ENCODE data around the gene CDKL5.

DNA sequence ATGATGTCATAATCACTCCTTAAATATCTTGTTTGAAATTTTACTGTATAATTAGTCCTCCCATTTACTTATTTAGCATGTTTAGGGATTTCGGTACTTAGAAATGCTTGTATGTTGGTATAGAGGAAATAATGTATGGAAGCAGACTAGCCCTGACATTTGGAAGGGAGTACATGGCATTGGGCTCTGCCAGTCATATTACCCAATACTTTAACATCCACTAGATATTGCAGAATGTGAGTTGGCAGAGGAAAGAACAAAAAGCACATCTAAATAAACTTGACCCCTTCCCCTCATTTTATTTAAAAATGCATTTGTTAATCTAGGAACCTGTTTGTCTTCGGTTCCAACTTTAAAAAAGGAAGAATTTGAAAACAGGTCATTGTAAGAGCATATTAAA is 168.7 kb downstream of the CDKL5 start:
- TF ChIP-seq, protein P1, sequence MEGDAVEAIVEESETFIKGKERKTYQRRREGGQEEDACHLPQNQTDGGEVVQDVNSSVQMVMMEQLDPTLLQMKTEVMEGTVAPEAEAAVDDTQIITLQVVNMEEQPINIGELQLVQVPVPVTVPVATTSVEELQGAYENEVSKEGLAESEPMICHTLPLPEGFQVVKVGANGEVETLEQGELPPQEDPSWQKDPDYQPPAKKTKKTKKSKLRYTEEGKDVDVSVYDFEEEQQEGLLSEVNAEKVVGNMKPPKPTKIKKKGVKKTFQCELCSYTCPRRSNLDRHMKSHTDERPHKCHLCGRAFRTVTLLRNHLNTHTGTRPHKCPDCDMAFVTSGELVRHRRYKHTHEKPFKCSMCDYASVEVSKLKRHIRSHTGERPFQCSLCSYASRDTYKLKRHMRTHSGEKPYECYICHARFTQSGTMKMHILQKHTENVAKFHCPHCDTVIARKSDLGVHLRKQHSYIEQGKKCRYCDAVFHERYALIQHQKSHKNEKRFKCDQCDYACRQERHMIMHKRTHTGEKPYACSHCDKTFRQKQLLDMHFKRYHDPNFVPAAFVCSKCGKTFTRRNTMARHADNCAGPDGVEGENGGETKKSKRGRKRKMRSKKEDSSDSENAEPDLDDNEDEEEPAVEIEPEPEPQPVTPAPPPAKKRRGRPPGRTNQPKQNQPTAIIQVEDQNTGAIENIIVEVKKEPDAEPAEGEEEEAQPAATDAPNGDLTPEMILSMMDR (conservative IDR thresholded peaks at IDR 0.05; ENCODE audit: low read depth in 2 of 2): no peak
- no peak for TF ChIP-seq EZH2phosphoT487 (IDR thresholded peaks at IDR 0.05; ENCODE audit: unreplicated experiment)
- no peak for TF ChIP-seq POLR2AphosphoS5 (IDR thresholded peaks at IDR 0.05; ENCODE audit: low read depth)
- TF ChIP-seq JUNB (IDR thresholded peaks at IDR 0.05; ENCODE audit: unreplicated experiment): no peak
- TF ChIP-seq, protein P2, sequence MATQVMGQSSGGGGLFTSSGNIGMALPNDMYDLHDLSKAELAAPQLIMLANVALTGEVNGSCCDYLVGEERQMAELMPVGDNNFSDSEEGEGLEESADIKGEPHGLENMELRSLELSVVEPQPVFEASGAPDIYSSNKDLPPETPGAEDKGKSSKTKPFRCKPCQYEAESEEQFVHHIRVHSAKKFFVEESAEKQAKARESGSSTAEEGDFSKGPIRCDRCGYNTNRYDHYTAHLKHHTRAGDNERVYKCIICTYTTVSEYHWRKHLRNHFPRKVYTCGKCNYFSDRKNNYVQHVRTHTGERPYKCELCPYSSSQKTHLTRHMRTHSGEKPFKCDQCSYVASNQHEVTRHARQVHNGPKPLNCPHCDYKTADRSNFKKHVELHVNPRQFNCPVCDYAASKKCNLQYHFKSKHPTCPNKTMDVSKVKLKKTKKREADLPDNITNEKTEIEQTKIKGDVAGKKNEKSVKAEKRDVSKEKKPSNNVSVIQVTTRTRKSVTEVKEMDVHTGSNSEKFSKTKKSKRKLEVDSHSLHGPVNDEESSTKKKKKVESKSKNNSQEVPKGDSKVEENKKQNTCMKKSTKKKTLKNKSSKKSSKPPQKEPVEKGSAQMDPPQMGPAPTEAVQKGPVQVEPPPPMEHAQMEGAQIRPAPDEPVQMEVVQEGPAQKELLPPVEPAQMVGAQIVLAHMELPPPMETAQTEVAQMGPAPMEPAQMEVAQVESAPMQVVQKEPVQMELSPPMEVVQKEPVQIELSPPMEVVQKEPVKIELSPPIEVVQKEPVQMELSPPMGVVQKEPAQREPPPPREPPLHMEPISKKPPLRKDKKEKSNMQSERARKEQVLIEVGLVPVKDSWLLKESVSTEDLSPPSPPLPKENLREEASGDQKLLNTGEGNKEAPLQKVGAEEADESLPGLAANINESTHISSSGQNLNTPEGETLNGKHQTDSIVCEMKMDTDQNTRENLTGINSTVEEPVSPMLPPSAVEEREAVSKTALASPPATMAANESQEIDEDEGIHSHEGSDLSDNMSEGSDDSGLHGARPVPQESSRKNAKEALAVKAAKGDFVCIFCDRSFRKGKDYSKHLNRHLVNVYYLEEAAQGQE (IDR thresholded peaks at IDR 0.05; ENCODE audit: unreplicated experiment): no peak
- TF ChIP-seq EZH2 (IDR thresholded peaks at IDR 0.05; ENCODE audit: low read depth, unreplicated experiment): no peak

All from GM23338 (cell line).